Panc1 (cell line): Measurements from ENCODE around the gene FKBP10. TPM values are rescaled to one million over a fixed set of nuclear protein-coding genes. Genes with fewer than 3 reads are reported as not detected.

Experiments used
- ATAC-seq: fragments of 200-7000 bp; cut with Tn5 transposase; 2 replicates; pipeline ENCODE4 v1.9.1; 2020; ENCODE audit warnings: mild to moderate bottlenecking, moderate library complexity
- BruUV-seq: library from RNA; stranded (reverse); fragments of 400-500 nt; replicated peaks from 2 replicates; lab custom pipeline; 2021; lab: Mats Ljungman, UMichigan
- CTCF ChIA-PET: fragments of 300-600 bp; sonication (Branson Sonifier 250); formaldehyde crosslinking; loops from one replicate; lab custom pipeline; 2022; ENCODE audit warnings: antibody characterized with exemption; lab: Charles Lee
- POLR2A ChIA-PET: fragments of 300-600 bp; sonication (Branson Sonifier 250); formaldehyde crosslinking; loops from one replicate; lab custom pipeline; 2022; ENCODE audit warnings: antibody characterized with exemption; lab: Charles Lee
- DNase-seq: peaks from one replicate; pipeline ENCODE4 v3.0.0-alpha.2; 2010; ENCODE audit warnings: low read depth, low spot score
- H3K27ac ChIP-seq: 2 replicates; pipeline ENCODE4 v1.5.1; 2011; ENCODE audit warnings: mild to moderate bottlenecking, low read length, inconsistent platforms
- H3K27me3 ChIP-seq: fragments of 200-500 bp; sonication (Bioruptor generic); 2 replicates; pipeline ENCODE4 v1.6.0; 2014; ENCODE audit warnings: low read length, inconsistent platforms; ENCODE audit not compliant: control insufficient read depth, insufficient read depth
- H3K36me3 ChIP-seq: fragments of 200-500 bp; sonication (Bioruptor generic); 2 replicates; pipeline ENCODE4 v1.5.1; 2014; ENCODE audit warnings: inconsistent platforms, mild to moderate bottlenecking, low read length, moderate library complexity; ENCODE audit not compliant: control insufficient read depth, insufficient read depth
- H3K4me1 ChIP-seq: 2 replicates; pipeline ENCODE4 v1.5.1; 2011; ENCODE audit warnings: inconsistent platforms, mild to moderate bottlenecking, low read length, moderate library complexity; ENCODE audit not compliant: control insufficient read depth, insufficient read depth
- H3K4me3 ChIP-seq, 2 experiments: 2 replicates each; pipeline ENCODE4 v1.5.1; 2011 to 2012; ENCODE audit warnings: low read depth in 2 of 2, low read length in 2 of 2, mild to moderate bottlenecking in 2 of 2, inconsistent platforms in 1 of 2, moderate library complexity in 1 of 2
- H3K9me3 ChIP-seq: fragments of 200-500 bp; sonication (Bioruptor generic); 2 replicates; pipeline ENCODE4 v1.5.1; 2014; ENCODE audit warnings: low read depth, mild to moderate bottlenecking, inconsistent platforms, low read length, moderate library complexity; ENCODE audit not compliant: control insufficient read depth, insufficient read depth
- CTCF ChIP-seq: fragments of 450-650 bp; IDR thresholded peaks from 2 replicates; pipeline ENCODE4 v1.5.1; 2017; ENCODE audit warnings: mild to moderate bottlenecking
- POLR2AphosphoS5 ChIP-seq: IDR thresholded peaks from 2 replicates; pipeline ENCODE4 v1.6.1; 2012; ENCODE audit warnings: mild to moderate bottlenecking, low read depth, low read length, moderate library complexity
- SIN3A ChIP-seq: IDR thresholded peaks from 2 replicates; pipeline ENCODE4 v1.6.1; 2012; ENCODE audit warnings: low read depth, mild to moderate bottlenecking, low read length, moderate library complexity, borderline replicate concordance; ENCODE audit not compliant: insufficient read depth
- TCF7L2 ChIP-seq: IDR thresholded peaks from 2 replicates; pipeline ENCODE4 v1.6.1; 2011; ENCODE audit warnings: mild to moderate bottlenecking, low read depth, low read length, inconsistent platforms
- in situ Hi-C: cut with HindIII; loops from 2 replicates; pipeline ENCODE4 v1.10.0; 2016; ENCODE audit warnings: low sequenced_read_pairs, low pct_unique_long_range_greater_than_20kb
- intact Hi-C: fragments of 100-400 bp; cut with micrococcal nuclease; formaldehyde crosslinking; loops from one replicate; pipeline ENCODE4 v1.10.0; 2022; ENCODE audit not compliant: unreplicated experiment
- total RNA-seq: library from RNA; stranded (reverse); gene quantifications from one replicate; pipeline ENCODE4 v1.2.1, GENCODE V29; 2021; ENCODE audit not compliant: unreplicated experiment
- TF ChIP-seq, protein P1 (sequence below), 2 experiments: IDR thresholded peaks; 2 replicates each; pipeline ENCODE4 v1.6.1; 2011 to 2012; ENCODE audit warnings: low read depth in 2 of 2, control low read depth in 1 of 2, low read length in 1 of 2, mild to moderate bottlenecking in 1 of 2, moderate library complexity in 1 of 2; ENCODE audit not compliant: insufficient read depth in 1 of 2

FKBP10 gene
- total RNA-seq, 1 experiment from 2014 or later = 190 TPM

DNA sequence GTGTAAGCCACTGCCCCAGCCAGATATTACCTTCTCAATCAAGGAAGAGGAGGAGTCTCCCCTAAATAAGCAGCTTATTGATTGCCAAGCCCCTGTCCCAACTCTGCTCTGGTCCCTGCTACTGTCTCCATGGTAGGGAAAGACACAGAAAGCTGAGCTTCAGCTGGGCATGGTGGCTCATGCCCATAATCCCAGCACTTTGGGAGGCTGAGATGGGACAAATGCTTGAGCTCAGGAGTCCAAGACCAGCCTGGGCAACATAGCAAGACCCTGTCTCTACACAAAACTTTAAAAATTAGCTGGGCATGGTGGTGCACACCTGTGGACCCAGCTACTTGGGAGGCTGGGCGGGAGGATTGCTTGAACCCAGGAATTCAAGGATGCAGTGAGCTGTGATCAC is 32.9 kb upstream of the FKBP10 start:
- no peaks in the 10 kb centered on the region for H3K27me3 ChIP-seq
- POLR2A ChIA-PET = interaction anchor here (0.6 to 0.7 kb wide), 2 partner anchors 8 to 10 kb away, joined by 6 to 7 read pairs; no protein-coding TSS in a partner anchor
- intact Hi-C loops = loop anchor here (2.0 kb wide), 1 partner anchor 21 kb away; no protein-coding TSS in a partner anchor
- H3K36me3 ChIP-seq = no peaks in the 10 kb centered on the region
- CTCF ChIA-PET = interaction anchor here (0.6 kb wide), 1 partner anchor 11 kb away, joined by 3 read pairs; no protein-coding TSS in a partner anchor
- H3K9me3 ChIP-seq = no peaks in the 10 kb centered on the region
- H3K4me3 ChIP-seq = no peak overlapping the region
- no TSS peak for BruUV-seq
- in situ Hi-C loops = no loop called here
- ATAC-seq = no peak
- DNase-seq = no peak
- 0 out of 2 replicates have a peak overlapping the region, but pooled peaks have one; percentile 1 for H3K27ac ChIP-seq
- H3K4me1 ChIP-seq = peaks cover 71% of the 10 kb centered on the region
- TF ChIP-seq, protein P1, sequence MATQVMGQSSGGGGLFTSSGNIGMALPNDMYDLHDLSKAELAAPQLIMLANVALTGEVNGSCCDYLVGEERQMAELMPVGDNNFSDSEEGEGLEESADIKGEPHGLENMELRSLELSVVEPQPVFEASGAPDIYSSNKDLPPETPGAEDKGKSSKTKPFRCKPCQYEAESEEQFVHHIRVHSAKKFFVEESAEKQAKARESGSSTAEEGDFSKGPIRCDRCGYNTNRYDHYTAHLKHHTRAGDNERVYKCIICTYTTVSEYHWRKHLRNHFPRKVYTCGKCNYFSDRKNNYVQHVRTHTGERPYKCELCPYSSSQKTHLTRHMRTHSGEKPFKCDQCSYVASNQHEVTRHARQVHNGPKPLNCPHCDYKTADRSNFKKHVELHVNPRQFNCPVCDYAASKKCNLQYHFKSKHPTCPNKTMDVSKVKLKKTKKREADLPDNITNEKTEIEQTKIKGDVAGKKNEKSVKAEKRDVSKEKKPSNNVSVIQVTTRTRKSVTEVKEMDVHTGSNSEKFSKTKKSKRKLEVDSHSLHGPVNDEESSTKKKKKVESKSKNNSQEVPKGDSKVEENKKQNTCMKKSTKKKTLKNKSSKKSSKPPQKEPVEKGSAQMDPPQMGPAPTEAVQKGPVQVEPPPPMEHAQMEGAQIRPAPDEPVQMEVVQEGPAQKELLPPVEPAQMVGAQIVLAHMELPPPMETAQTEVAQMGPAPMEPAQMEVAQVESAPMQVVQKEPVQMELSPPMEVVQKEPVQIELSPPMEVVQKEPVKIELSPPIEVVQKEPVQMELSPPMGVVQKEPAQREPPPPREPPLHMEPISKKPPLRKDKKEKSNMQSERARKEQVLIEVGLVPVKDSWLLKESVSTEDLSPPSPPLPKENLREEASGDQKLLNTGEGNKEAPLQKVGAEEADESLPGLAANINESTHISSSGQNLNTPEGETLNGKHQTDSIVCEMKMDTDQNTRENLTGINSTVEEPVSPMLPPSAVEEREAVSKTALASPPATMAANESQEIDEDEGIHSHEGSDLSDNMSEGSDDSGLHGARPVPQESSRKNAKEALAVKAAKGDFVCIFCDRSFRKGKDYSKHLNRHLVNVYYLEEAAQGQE (IDR thresholded peaks at IDR 0.05; ENCODE audit: insufficient read depth in 1 of 2, low read depth in 2 of 2, low read length in 1 of 2) = no peak
- TF ChIP-seq SIN3A (no peak), POLR2AphosphoS5 (no peak), CTCF (no peak), TCF7L2 (no peak)

- CTCF ChIA-PET = interaction anchor here (0.6 kb wide), 1 partner anchor 9 kb away, joined by 7 read pairs; no protein-coding TSS in a partner anchor
- intact Hi-C loops = no loop called here
- peak overlapping the region; percentile 73 for H3K27ac ChIP-seq
- peak overlapping the region in 1 of 2 experiments; percentile 25; a peak in 1 of 4 replicates for H3K4me3 ChIP-seq
- TF ChIP-seq CTCF = no peak
- TF ChIP-seq, protein P1 (IDR thresholded peaks at IDR 0.05; ENCODE audit: insufficient read depth in 1 of 2, low read depth in 2 of 2, low read length in 1 of 2) = no peak
- no peak for TF ChIP-seq TCF7L2
- no peak for TF ChIP-seq POLR2AphosphoS5
- TF ChIP-seq SIN3A = no peak
- no peak for ATAC-seq
- no peak for DNase-seq
- BruUV-seq = TSS peak; percentile 24
- H3K4me1 ChIP-seq = peaks cover 55% of the 10 kb centered on the region
- no peaks in the 10 kb centered on the region for H3K9me3 ChIP-seq
- POLR2A ChIA-PET = interaction anchor here (0.6 to 0.9 kb wide), 3 partner anchors 8 to 46 kb away, joined by 7 to 11 read pairs (median 11); no protein-coding TSS in a partner anchor
- H3K36me3 ChIP-seq = no peaks in the 10 kb centered on the region
- no peaks in the 10 kb centered on the region for H3K27me3 ChIP-seq
- in situ Hi-C loops = no loop called here
Observed at GRCh38 chr17:41781404-41782110, 31.2 kb upstream of the FKBP10 start.
